GM18517 (cell line): ENCODE data around the gene OR11H1.
"Not testable (repeated sequence)": the region's sequence is repeated elsewhere in the genome, so short reads cannot be mapped to it uniquely, and the experiment has no call there.

Source experiments
- ATAC-seq: cut with Tn5 transposase; IDR thresholded peaks from one replicate; pipeline ENCODE4 v1.9.1; 2021; ENCODE audit warnings: mild to moderate bottlenecking, moderate library complexity; ENCODE audit not compliant: unreplicated experiment

OR11H1 gene, protein sequence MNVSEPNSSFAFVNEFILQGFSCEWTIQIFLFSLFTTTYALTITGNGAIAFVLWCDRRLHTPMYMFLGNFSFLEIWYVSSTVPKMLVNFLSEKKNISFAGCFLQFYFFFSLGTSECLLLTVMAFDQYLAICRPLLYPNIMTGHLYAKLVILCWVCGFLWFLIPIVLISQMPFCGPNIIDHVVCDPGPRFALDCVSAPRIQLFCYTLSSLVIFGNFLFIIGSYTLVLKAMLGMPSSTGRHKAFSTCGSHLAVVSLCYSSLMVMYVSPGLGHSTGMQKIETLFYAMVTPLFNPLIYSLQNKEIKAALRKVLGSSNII

GRCh38 chr22:15527892-15528291 is at the start of gene OR11H1:
Gene OR11H1 (plus strand): TSS chr22:15528192. CDS start chr22:15528192, 0 bp downstream.
- ATAC-seq = not testable (repeated sequence)

- not testable (repeated sequence) for ATAC-seq
These were observed 18.0 kb upstream of the OR11H1 start for GRCh38 chr22:15509967-15510366.

DNA sequence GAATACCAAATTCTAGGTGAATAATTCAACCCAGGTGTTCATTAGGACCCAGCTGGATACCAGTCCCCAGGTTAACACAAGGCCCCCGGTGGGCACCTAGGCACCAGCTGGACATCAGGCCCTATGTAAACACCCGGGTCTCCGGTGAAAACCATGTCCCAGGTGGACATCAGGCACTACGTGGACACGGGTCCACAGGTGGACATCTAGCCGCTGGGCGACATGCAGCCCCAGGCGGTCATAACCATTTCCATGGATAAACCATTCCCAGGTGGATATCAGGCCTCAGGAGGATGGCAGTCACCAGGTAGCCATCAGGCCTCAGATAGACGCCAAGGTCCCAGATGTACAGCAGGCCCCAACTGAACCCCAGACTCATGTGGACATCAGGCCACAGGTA is 12.1 kb upstream of the OR11H1 start:
- ATAC-seq = not testable (repeated sequence)

- ATAC-seq = not testable (repeated sequence)
These were observed 25.8 kb downstream of the OR11H1 start for GRCh38 chr22:15553767-15554166.

DNA sequence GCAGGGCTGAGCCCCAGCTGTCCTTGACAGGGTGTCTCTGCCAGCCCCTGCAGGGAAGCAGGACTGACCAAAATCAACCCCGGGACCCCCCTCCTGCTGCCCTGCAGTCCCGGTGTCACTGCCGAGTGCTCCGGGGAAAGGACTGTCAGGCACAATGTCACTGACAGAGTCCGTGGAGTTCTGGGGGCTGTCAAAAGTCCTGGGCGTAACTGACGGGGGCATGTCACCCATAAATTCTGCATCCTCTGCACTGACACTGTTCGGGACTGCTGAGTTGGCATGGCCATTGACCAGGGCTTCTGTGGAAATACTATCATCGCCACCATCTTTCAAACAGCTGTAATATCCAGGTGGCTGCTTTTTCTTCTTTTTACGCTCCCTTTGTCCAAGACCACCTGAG is 35.5 kb downstream of the OR11H1 start:
- ATAC-seq = not testable (repeated sequence)

GRCh38 chr22:15565063-15565462 is 37.1 kb downstream of the OR11H1 start:
- ATAC-seq = not testable (repeated sequence)
